ENCODE data around the gene OTX1.

OTX1 gene

DNA sequence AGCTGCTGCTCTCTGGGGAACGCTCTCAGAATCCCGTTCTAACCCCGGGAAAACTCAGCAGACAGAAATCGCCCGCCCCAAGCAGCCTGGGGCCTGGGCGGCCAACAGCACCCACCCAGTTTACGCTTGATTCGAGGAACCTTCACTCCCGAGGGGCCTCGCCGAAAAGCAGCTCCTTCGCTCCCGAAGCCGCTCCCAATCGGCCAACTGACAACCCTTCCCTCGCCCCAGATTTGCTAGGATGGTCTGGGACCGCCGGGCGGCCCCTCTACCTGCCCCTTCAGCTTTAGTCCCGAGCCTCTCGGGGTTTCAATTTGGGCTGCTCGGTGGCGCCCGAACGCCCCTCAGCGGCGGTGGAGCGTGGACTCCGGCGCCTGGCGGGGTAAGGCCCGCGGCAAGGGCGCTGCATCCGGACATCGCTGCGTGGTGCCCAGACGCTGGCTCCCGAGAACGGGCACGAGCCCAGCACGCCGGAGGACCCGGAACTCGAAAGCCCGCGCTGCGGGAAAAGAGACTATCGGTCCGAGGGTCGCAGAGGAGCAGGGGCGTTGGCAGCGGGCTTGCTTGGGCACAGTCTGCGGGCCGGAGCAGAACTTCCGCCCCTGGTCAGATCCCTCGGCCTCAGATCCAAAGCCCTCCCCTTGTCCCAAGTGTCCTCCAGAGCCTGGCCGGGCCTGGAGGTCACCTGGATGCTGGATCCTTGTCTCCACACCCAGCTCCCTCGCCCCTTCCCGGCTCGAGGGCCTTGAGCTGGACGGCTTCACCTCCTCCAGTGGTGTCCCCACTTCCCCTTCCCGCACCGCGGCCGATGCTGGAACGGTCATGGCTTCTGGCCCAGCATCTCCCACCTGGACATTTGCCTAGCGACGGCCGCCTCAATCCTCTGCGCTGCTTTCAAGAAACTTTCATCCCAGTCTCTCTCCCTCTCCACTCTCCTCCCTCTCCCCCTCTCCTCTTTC is 3.0 kb upstream of the OTX1 start:
- ATAC-seq = no peak

DNA sequence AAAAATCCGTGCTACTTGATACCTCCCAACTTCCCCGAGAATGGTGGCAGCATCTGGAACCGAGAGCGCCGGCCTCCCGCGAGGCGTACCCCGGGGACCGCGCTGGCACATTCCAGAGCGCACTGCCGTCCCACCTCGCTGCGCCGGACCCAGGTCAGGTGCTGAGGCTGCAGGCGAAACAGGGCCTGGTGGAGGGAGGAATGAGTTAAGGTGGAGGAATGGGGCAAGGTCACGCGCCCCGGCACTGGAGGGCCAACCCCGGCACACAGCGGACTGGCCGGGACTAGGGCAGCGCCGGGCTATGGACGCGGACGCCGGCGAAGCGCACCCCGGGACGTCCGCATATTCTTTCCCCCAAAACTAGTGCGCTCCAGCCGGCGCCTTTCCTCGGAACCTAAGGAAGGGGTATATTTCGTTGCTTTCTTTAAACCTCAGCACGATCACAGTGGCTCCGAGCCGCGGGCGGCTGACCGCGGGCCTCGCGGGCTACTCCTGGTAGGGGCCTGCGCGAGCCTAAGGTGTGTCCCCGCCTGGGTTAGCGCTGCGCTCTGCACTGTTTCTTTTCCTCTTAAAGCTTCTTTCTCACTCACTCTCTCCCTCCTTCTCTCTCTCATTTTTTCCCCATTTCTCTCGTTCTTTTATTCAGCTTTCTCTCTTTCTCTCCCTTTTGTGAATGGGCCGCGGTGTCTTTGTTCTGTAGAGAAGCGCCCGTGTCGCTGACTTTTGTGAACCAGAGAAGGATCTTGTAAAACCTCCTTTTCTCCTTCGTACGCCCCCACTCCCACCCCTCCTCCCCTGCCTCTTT is 2.1 kb upstream of the OTX1 start:
- no peak for ATAC-seq

DNA sequence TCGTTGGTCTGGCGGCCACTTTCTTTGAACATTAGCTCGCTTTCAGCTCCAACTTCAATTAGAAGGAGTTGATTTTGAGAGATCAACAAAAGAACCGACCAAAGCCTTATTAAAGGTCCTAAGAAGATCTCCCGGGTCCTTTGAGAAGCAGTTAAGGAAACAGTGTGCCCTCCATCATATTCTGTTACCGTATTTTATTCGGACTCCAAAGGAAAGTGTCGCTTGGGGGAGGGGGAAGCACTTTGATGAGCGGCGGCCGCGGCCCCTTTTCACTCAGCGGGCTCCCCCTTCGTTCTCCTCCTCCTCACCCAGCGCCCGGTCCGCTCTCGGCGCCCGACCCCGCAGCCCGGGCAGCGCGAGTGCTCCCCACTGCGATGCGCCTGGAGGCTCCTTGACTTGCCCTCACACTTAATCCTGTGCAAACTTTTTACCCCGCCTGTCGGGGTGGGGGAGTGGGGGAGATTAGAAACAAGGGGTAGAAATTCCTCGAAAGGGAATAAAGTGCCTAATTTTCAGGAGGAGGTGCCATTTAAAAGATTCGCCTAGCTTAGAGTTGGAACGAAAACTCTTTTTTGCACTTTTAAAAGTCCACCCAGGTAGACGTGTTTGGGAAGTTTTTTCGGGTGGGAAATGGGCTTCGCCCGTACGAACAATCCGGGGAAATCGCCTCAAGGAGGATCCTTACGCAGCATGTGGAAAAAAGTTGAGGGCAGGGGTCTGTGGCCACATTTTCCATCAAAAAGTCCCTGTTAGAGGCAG is 1.2 kb upstream of the OTX1 start:
- ATAC-seq = no peak

- ATAC-seq = peak in 1 of 2 donors; percentile 9
Observed at GRCh38 chr2:63049970-63050333, 678 bp upstream of the OTX1 start.

- no peak for ATAC-seq
Observed at GRCh38 chr2:63051042-63051794, 588 bp downstream of the OTX1 start.

DNA sequence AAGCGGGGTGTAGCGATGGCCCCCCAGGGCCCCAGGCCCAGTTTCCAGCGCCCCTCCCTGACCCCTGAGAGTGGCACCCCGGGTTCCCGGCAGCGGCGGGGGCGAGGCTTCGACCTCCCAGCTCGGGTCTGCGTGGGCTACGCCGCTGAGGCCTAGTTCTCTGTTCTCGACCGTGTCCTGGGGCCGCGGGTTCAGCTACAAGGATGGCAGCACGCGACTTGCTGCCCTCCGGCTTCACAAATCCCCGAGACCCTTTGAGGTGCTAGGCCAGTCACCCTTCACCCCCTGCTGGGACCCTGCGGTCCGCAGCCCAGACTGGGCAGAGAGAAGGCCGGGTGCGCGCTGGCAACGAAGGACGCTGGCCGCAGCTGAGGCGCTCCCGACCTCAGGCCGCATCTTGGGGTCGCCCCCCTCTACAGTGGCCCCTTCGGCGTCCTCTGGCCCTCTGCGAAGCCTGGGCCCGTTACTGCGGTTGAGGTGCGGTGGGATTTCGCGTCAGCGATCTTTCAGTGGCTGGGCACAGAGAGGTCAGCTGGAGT is 1.2 kb downstream of the OTX1 start:
- ATAC-seq = no peak

GRCh38 chr2:63052411-63053080 is 1.9 kb downstream of the OTX1 start:
- ATAC-seq = no peak

- ATAC-seq = no peak
Observed at GRCh38 chr2:63053081-63053888, 2.7 kb downstream of the OTX1 start.

- no peak for ATAC-seq
Observed at GRCh38 chr2:63053889-63054602, 3.4 kb downstream of the OTX1 start.

DNA sequence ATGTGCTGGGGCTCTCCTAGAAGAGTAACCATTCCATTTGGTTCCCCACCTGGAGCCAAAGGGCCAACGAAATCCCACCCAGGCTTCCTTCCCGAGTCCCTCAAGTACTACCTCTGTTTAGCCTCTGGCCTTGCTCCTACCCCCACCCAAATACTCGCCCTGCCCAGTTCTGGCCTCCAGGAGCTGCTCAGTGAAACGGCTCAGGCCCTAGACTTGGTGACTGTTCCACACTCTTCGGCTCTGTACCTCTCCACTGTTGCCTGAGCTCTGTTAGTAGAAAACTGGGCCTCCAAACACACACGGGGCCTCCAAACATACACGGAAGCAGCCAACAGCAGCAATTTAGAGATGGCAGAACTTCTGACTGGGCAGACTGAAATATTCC is 4.2 kb downstream of the OTX1 start:
- ATAC-seq = no peak

- ATAC-seq = no peak
Observed at GRCh38 chr2:63055226-63056106, 4.8 kb downstream of the OTX1 start.

DNA sequence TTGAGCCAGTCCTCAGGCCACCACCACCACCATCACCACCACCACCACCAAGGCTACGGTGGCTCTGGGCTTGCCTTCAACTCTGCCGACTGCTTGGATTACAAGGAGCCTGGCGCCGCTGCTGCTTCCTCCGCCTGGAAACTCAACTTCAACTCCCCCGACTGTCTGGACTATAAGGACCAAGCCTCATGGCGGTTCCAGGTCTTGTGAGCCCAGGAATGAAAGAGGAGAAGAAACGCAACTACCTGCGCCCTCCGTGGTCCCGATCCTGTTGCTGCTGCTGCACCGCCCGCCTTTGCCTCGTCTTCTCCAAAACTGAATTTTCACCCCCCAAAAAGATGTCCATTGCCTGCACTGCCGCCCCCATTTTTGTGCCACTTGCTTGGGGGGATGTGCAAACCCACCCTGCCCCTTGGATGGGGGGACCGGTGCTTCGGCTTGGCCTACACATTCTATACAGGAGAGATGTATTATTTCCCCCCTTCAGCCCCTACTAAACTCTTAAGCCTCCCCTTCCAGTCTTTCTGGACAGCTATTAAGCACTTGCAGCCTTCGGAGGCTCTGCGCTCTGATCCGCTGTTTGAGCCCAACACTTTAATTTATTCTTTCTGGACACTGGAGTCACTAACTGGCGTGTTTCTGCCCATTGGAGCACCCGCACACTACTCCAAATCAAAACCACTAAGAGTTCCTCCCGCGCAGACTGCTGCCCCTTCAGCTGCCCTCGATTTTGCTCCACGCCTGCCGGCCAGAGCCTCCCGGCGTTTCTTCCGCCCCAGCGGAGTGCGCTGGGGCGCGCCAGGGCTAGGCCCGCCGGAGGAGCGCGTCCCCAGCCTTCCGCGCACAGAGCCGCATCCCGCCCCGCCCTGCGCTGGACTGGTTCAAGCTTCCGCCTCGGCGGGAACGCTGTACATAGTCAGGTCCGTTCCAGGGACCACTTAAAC is 5.7 kb downstream of the OTX1 start:
- no peak for ATAC-seq

GRCh38 chr2:63057249-63058143 is 6.9 kb downstream of the OTX1 start:
- no peak for ATAC-seq

GRCh38 chr2:63058144-63058920 is 7.7 kb downstream of the OTX1 start:
- no peak for ATAC-seq

- peak in 1 of 2 donors; percentile 21 for ATAC-seq
Observed at GRCh38 chr2:63058921-63059792, 8.5 kb downstream of the OTX1 start.
